ENCODE data around the gene HS6ST1. TPM values are rescaled to one million over a fixed set of nuclear protein-coding genes. Genes with fewer than 3 reads are reported as not detected.

Gene HS6ST1
- total RNA-seq, 1 donor = 19.9 TPM

DNA sequence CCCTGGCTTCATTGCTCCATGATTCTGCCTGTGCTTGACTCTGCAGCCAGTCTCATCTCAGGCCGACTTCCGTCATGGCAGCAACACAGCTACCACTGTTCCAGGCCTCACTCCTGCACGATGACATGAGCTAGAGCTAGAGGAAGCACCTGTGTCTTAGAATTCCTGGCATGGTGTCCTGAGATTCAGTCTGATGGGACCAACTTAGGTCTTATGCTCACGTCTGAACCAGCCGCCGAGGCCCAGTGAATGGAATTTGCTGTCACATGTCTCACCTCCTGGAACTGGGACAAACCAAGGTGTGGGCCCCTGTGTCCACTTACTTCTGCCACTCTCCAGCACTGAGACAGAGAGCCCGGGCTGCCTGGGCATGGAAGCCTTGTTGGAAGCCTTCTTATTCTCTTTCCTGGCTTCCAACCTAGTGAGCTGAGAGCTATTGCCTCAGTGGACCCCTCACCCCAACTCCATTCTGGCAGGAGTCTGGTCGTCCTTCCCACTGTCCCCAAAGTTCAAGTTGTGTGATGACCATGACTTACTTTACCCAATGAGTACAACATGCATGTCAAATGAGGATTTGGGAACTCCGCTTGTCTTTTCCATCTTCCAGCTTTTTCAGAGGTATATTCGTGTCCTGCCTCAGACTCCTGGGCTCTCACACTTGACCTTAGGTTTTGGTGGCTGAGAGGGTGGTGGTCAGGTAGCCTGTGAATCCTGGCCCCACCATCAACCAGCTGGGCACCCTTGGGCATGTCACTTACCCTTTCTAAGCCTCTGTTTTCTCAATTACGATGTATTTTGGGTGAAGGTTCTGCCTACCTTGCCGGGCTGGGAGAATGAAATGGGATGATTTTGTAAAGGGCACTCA, 39.1 kb upstream of the HS6ST1 start:
- DNase-seq (ENCODE audit: low read depth) = no peak
- TF ChIP-seq, protein P1, sequence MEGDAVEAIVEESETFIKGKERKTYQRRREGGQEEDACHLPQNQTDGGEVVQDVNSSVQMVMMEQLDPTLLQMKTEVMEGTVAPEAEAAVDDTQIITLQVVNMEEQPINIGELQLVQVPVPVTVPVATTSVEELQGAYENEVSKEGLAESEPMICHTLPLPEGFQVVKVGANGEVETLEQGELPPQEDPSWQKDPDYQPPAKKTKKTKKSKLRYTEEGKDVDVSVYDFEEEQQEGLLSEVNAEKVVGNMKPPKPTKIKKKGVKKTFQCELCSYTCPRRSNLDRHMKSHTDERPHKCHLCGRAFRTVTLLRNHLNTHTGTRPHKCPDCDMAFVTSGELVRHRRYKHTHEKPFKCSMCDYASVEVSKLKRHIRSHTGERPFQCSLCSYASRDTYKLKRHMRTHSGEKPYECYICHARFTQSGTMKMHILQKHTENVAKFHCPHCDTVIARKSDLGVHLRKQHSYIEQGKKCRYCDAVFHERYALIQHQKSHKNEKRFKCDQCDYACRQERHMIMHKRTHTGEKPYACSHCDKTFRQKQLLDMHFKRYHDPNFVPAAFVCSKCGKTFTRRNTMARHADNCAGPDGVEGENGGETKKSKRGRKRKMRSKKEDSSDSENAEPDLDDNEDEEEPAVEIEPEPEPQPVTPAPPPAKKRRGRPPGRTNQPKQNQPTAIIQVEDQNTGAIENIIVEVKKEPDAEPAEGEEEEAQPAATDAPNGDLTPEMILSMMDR (IDR thresholded peaks at IDR 0.05; ENCODE audit: insufficient read depth, low read depth, low read length) = no peak
- no peak overlapping the region for H3K4me3 ChIP-seq (ENCODE audit: low read depth, low read length)

DNA sequence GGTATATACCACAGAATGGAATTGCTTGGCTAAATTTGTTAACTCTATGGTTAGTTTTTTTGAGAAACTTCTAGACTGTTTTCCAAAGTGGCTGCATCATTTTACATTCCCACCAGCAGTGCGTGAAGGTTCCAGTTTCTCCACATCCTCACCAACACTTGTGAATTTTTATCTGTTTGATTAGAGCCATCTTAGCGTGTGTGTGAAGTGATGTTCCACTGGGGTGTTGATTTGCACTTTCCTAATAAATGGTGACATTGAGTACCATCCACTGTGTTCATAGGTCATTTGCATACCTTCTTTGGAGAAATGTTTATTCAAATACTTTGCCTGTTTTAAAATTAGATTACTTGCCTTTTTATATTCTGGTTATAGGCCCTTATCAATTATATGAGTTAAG, 37.5 kb upstream of the HS6ST1 start:
- no peak overlapping the region for H3K4me3 ChIP-seq (ENCODE audit: low read depth, low read length)
- TF ChIP-seq, protein P1 (IDR thresholded peaks at IDR 0.05; ENCODE audit: insufficient read depth, low read depth, low read length) = no peak
- DNase-seq (ENCODE audit: low read depth) = no peak

DNA sequence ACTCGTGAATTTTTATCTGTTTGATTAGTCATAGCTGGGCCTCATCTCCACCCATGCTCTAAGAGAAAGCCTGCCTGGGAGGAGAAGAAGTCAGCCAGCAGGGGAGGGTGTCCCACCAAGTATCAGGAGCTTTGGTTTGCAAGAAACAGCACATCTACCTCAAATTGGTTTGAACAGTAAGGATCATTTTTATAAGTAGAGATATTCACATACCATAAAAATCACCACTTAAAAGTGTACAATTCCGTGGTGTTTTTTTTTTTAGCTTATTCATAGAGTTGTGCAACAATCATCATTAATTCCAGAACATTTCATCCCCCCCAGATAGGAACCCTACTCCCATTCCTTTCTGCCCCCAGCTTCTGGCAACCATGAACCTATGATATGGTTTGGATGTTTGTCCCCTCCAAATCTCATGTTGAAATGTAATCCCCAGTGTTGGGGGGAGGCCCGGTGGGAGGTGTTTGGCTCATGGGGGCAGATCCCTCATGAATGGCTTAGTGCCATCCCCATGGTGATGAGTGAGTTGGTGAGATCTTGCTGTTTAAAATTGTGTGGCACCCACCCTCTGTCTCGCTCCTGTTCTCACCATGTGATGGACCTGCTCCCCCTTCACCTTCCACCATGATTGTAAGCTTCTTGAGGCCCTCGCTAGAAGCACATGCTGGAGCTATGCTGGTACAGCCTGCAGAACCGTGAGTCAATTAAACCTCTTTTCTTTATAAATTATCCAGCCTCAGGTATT, 36.2 kb upstream of the HS6ST1 start:
- peak; percentile 62 for DNase-seq (ENCODE audit: low read depth)
- no peak overlapping the region for H3K4me3 ChIP-seq (ENCODE audit: low read depth, low read length)
- TF ChIP-seq, protein P1 (IDR thresholded peaks at IDR 0.05; ENCODE audit: insufficient read depth, low read depth, low read length) = peak; percentile 51

DNA sequence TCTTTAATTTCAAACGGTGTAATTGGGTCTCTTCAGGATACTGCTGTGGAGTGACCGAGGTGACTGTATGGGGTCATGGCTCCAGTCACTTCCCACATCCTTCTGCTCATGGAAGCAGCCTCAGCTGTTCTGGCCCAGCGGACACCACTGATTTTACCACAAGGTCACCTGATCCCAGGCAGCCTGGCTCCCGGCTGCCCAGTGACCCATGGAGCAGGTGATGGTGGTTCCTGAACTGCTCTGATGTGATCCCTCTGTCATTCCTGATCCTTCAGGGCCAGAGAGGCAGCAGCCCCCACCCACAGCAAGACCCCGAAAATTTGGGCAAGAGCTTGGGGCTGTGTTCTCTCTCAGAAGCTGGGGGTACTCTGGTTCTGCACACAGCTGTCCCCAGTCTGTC, 35.5 kb upstream of the HS6ST1 start:
- TF ChIP-seq, protein P1 (IDR thresholded peaks at IDR 0.05; ENCODE audit: insufficient read depth, low read depth, low read length) = no peak
- no peak overlapping the region for H3K4me3 ChIP-seq (ENCODE audit: low read depth, low read length)
- no peak for DNase-seq (ENCODE audit: low read depth)

DNA sequence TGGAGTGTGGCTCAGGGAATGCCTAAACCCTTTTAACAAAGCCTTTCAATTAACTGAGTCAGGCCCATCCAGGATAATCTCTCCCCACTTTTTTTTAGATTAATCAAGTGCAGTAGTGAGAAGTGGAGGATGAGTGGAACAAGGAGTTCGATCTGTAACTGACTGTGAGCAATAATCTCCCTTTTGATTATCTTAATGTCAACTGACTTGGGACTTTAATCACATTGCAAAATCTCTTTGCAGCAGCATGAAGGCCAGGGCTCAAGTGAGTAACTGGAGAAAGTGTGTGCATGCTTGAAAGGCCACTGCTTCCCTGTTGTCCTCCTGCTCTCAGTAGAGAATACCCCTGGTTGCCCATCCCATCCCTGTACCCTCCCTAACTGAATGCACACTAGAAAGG, 32.1 kb upstream of the HS6ST1 start:
- TF ChIP-seq, protein P1 (IDR thresholded peaks at IDR 0.05; ENCODE audit: insufficient read depth, low read depth, low read length) = no peak
- DNase-seq (ENCODE audit: low read depth) = no peak
- no peak overlapping the region for H3K4me3 ChIP-seq (ENCODE audit: low read depth, low read length)

DNA sequence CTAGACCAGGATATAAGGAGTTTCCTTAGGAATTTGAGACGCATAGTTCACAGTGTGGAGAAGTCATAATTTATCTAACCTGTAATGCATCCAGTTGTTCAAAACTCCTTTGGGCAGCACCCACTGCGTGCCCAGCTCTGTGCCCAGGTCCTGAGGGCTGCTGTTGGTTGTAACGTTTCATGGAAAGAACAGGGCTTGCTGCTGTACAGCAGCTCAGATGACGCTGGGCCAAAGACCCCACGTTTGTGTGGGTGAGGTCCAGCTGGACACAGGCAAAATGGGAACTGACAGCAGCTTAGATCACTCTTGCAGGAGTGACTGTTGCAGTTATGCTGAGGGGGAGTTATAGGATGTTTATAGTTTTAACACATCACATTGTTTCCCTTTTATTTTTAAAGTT, 30.0 kb upstream of the HS6ST1 start:
- no peak overlapping the region for H3K4me3 ChIP-seq (ENCODE audit: low read depth, low read length)

More for the DNA sequence above, 30.0 kb upstream of the HS6ST1 start:
- TF ChIP-seq, protein P1 (IDR thresholded peaks at IDR 0.05; ENCODE audit: insufficient read depth, low read depth, low read length) = no peak
- DNase-seq (ENCODE audit: low read depth) = peak; percentile 55

Data from fibroblast of villous mesenchyme (primary cell).